ENCODE results near the gene CLCN2.
A peak's percentile ranks its signal among the peaks of the same experiment; 100 is the strongest.

CLCN2 gene

GRCh38 chr3:184380627-184381260, 19.3 kb upstream of the CLCN2 start:
- DNase-seq (ENCODE audit: low read depth), result no peak

GRCh38 chr3:184380185-184380626, 18.8 kb upstream of the CLCN2 start:
- DNase-seq (ENCODE audit: low read depth), result no peak

- no peak for DNase-seq (ENCODE audit: low read depth)
These were observed 18.2 kb upstream of the CLCN2 start, which contains the start of gene CHRD for GRCh38 chr3:184379358-184380184. Gene CHRD, plus strand, starts transcription at chr3:184380054. Its CDS starts 265 bp downstream, at chr3:184380319.

GRCh38 chr3:184378651-184379357, 17.4 kb upstream of the CLCN2 start:
- DNase-seq (ENCODE audit: low read depth), result no peak

GRCh38 chr3:184377882-184378445, 16.6 kb upstream of the CLCN2 start, which contains the start of gene THPO:
Gene THPO, minus strand, starts transcription at chr3:184378207. Its CDS starts 1,948 bp downstream, at chr3:184376259.
- no peak for DNase-seq (ENCODE audit: low read depth)

GRCh38 chr3:184377374-184377773, 16.0 kb upstream of the CLCN2 start:
- no peak for DNase-seq (ENCODE audit: low read depth)

GRCh38 chr3:184375747-184376461, 14.5 kb upstream of the CLCN2 start:
- no peak for DNase-seq (ENCODE audit: low read depth)

- DNase-seq (ENCODE audit: low read depth), result no peak
These were observed 12.0 kb upstream of the CLCN2 start for GRCh38 chr3:184373422-184373821.

- no peak for DNase-seq (ENCODE audit: low read depth)
These were observed 11.5 kb upstream of the CLCN2 start for GRCh38 chr3:184372911-184373310.

GRCh38 chr3:184372296-184372821, 11.0 kb upstream of the CLCN2 start:
- DNase-seq (ENCODE audit: low read depth), result no peak

- peak; percentile 73 for DNase-seq (ENCODE audit: low read depth)
These were observed 10.2 kb upstream of the CLCN2 start for GRCh38 chr3:184371570-184372018.

- no peak for DNase-seq (ENCODE audit: low read depth)
These were observed 7.3 kb upstream of the CLCN2 start for GRCh38 chr3:184368586-184369183.

GRCh38 chr3:184368116-184368515, 6.7 kb upstream of the CLCN2 start:
- no peak for DNase-seq (ENCODE audit: low read depth)

- DNase-seq (ENCODE audit: low read depth), result no peak
These were observed 5.3 kb upstream of the CLCN2 start for GRCh38 chr3:184366619-184367289.

GRCh38 chr3:184362668-184363546, 1.5 kb upstream of the CLCN2 start:
- DNase-seq (ENCODE audit: low read depth), result peak; percentile 95

GRCh38 chr3:184361932-184362667, 695 bp upstream of the CLCN2 start:
- DNase-seq (ENCODE audit: low read depth), result peak; percentile 48

GRCh38 chr3:184360929-184361531, 375 bp downstream of the CLCN2 start:
- DNase-seq (ENCODE audit: low read depth), result no peak
